GM12878 (cell line): ENCODE data around the gene AJM1. TPM values are rescaled to one million over a fixed set of nuclear protein-coding genes. Genes with fewer than 3 reads are reported as not detected.
"Not testable (repeated sequence)": the region's sequence is repeated elsewhere in the genome, so short reads cannot be mapped to it uniquely, and the experiment has no call there.

Experiments used
- ATAC-seq: fragments of 200-7000 bp; cut with Tn5 transposase; 3 replicates; pipeline ENCODE4 v1.9.1; 2020; ENCODE audit warnings: mild to moderate bottlenecking, moderate library complexity
- BruUV-seq: library from RNA; stranded (reverse); fragments of 400-500 nt; replicated peaks from 2 replicates; lab custom pipeline; 2021; lab: Mats Ljungman, UMichigan
- CTCF ChIA-PET: fragments of 300-600 bp; sonication (Branson Sonifier 250); formaldehyde crosslinking; extraction: SDS; loops from one replicate; lab custom pipeline; 2021; ENCODE audit warnings: inconsistent platforms; lab: Yijun Ruan, JAX
- POLR2A ChIA-PET: fragments of 350-600 bp; formaldehyde crosslinking; extraction: SDS; loops from one replicate; lab custom pipeline; 2021; ENCODE audit warnings: inconsistent platforms; lab: Charles Lee
- RAD21 ChIA-PET: fragments of 300-600 bp; sonication (Branson Sonifier 250); formaldehyde crosslinking; loops from one replicate; lab custom pipeline; 2023; ENCODE audit warnings: antibody characterized with exemption; ENCODE audit not compliant: unreplicated experiment; lab: Charles Lee
- SMC1A ChIA-PET: fragments of 300-600 bp; sonication (Branson Sonifier 250); formaldehyde crosslinking; loops from one replicate; lab custom pipeline; 2023; ENCODE audit not compliant: unreplicated experiment, uncharacterized antibody; lab: Charles Lee
- DNase-seq: peaks from one replicate; pipeline ENCODE4 v3.0.0-alpha.2; 2011; ENCODE audit warnings: low read depth, low spot score
- FAIRE-seq: peaks from 3 replicates; lab custom pipeline; 2011; peaks lifted over from hg19 to GRCh38; lab: Jason Lieb, UNC
- H2AFZ ChIP-seq: 2 replicates; pipeline ENCODE4 v1.6.0; 2011; ENCODE audit warnings: low read depth, low read length, control low read depth; ENCODE audit not compliant: control insufficient read depth
- H3K27ac ChIP-seq: 2 replicates; pipeline ENCODE4 v1.5.1; 2011; ENCODE audit warnings: control low read depth; ENCODE audit not compliant: control insufficient read depth, insufficient read depth
- H3K27me3 ChIP-seq, 2 experiments: replicated peaks in 1 of 2; 2 replicates each; pipeline versions ENCODE4 v1.6.0 to v1.6.1; 2011; ENCODE audit warnings: low read length in 1 of 2; ENCODE audit not compliant: control insufficient read depth in 2 of 2, insufficient read depth in 2 of 2
- H3K36me3 ChIP-seq, 2 experiments: 2 replicates each; pipeline ENCODE4 v1.5.1; 2011; ENCODE audit warnings: low read length in 1 of 2; ENCODE audit not compliant: control insufficient read depth in 2 of 2, insufficient read depth in 2 of 2
- H3K4me1 ChIP-seq: 2 replicates; pipeline ENCODE4 v1.6.1; 2011; ENCODE audit warnings: mild to moderate bottlenecking, low read length, moderate library complexity, mixed read lengths; ENCODE audit not compliant: control insufficient read depth, insufficient read depth
- H3K4me2 ChIP-seq: 2 replicates; pipeline ENCODE4 v1.6.0; 2011; ENCODE audit warnings: control low read depth; ENCODE audit not compliant: control insufficient read depth, insufficient read depth
- H3K4me3 ChIP-seq: fragments of 200-600 bp; sonication (generic); 2 replicates; pipeline ENCODE4 v1.5.1; 2016
- H3K79me2 ChIP-seq: 2 replicates; pipeline ENCODE4 v1.6.0; 2011; ENCODE audit warnings: low read length; ENCODE audit not compliant: control insufficient read depth, insufficient read depth
- H3K9ac ChIP-seq: 2 replicates; pipeline ENCODE4 v1.8.0; 2011; ENCODE audit warnings: low read length, control low read depth, mixed read lengths; ENCODE audit not compliant: control insufficient read depth, insufficient read depth
- H3K9me3 ChIP-seq: replicated peaks from 3 replicates; pipeline ENCODE4 v1.5.1; 2011; ENCODE audit warnings: mild to moderate bottlenecking, low read length; ENCODE audit not compliant: control insufficient read depth, insufficient read depth
- H4K20me1 ChIP-seq: 2 replicates; pipeline ENCODE4 v1.6.0; 2011; ENCODE audit not compliant: control insufficient read depth, insufficient read depth
- BCL11A ChIP-seq: IDR thresholded peaks from 2 replicates; pipeline ENCODE4 v1.6.1; 2011; ENCODE audit warnings: low read depth, low read length
- TBL1XR1 ChIP-seq: IDR thresholded peaks from 2 replicates; pipeline ENCODE4 v1.6.1; 2012; ENCODE audit warnings: low read depth, low read length, improper control_type of control experiment
- ZBTB4 ChIP-seq: fragments of 450-650 bp; formaldehyde crosslinking; IDR thresholded peaks from 2 replicates; pipeline ENCODE4 v1.4.0; 2022; ENCODE audit warnings: mild to moderate bottlenecking, moderate library complexity
- WGBS: methylation state at CpG from one replicate; pipeline ENCODE4 v1.1.6; 2016; ENCODE audit warnings: low lambda C conversion rate; ENCODE audit not compliant: insufficient replicate concordance, insufficient coverage; ENCODE audit errors: missing lambda C conversion rate; 5-methylcytosine and 5-hydroxymethylcytosine counted together
- in situ Hi-C: fragments of 300-500 bp; cut with MboI; formaldehyde crosslinking; loops from 9 replicates; pipeline ENCODE4 v1.14.3; 2018; ENCODE audit warnings: mixed read lengths
- intact Hi-C: fragments of 100-400 bp; cut with micrococcal nuclease; formaldehyde crosslinking; loops from one replicate; pipeline ENCODE4 v1.14.2; 2022; ENCODE audit not compliant: unreplicated experiment
- polyA plus RNA-seq, 11 experiments: library from polyadenylated mRNA; depleted of rRNA in 4 of 11; unstranded in 6 of 11; stranded (reverse) in 5 of 11; fragments of >200 nt; fragmentation: Nextera tagmentation in 4 of 11; fragmentation: Illumina TruSeq in 1 of 11; extraction: Ambion mirVana in 4 of 11; extraction: Trizol in 1 of 11; gene quantifications; 1 replicate in 1 of 11; 2 replicates in 10 of 11; pipeline versions ENCODE4 v1.2.1 to v1.2.3, GENCODE V29; 2011 to 2016; ENCODE audit warnings: inconsistent platforms in 2 of 11, missing spikeins in 2 of 11, low read depth in 1 of 11
- total RNA-seq, 4 experiments: library from RNA; depleted of rRNA in 3 of 4; stranded (reverse); fragments of >200 nt in 3 of 4; fragmentation: Illumina TruSeq in 1 of 4; extraction: Trizol in 1 of 4; gene quantifications; 2 replicates each; pipeline versions ENCODE4 v1.2.1 to v1.2.3, GENCODE V29; 2013 to 2021

Gene AJM1
- total and polyA plus RNA-seq, 10 of the 15 experiments (the other 5 are each of a cell fraction or from before 2014, with no cell fraction given): 0.06 to 2.5 (median 1.0) TPM; not detected in 2

- 0 out of 2 replicates have a peak, but pooled peaks cover 4% of the 10 kb centered on the region for H3K79me2 ChIP-seq
- in situ Hi-C loops (no loop called here), intact Hi-C loops (loop anchor here (10.0 kb wide), 1 partner anchor 82 kb away; the partner anchor contains the start of gene TRAF2)
- no peak overlapping the region for H3K4me3 ChIP-seq
- POLR2A ChIA-PET: interaction anchor here (1.2 kb wide), 1 partner anchor 13 kb away, joined by 3 read pairs; no protein-coding TSS in a partner anchor
- ATAC-seq: no peak
- FAIRE-seq: no peak
- DNase-seq: no peak
- no peak overlapping the region for H3K9ac ChIP-seq
- no TSS peak for BruUV-seq
- CTCF ChIA-PET: interaction anchor here (0.9 to 3.2 kb wide), 4 partner anchors 10 to 227 kb away, joined by 3 to 13 read pairs (median 4); no protein-coding TSS in a partner anchor
- H4K20me1 ChIP-seq: no peaks in the 10 kb centered on the region
- no peak overlapping the region for H2AFZ ChIP-seq
- no peak for TF ChIP-seq BCL11A
- TF ChIP-seq ZBTB4 (CRISPR knock-in tag): no peak
- TF ChIP-seq TBL1XR1: no peak
- no peak overlapping the region for H3K27ac ChIP-seq
- H3K27me3 ChIP-seq: no peaks in the 10 kb centered on the region
- no peaks in the 10 kb centered on the region for H3K36me3 ChIP-seq
- 52% methylated on average over 6 of the region's 6 CpGs for WGBS
- no peaks in the 10 kb centered on the region for H3K9me3 ChIP-seq
- SMC1A ChIA-PET: interaction anchor here (0.5 kb wide), 1 partner anchor 70 kb away, joined by 3 read pairs; no protein-coding TSS in a partner anchor
- RAD21 ChIA-PET: no interaction called here
- H3K4me2 ChIP-seq: no peak overlapping the region
- peaks cover 16% of the 10 kb centered on the region for H3K4me1 ChIP-seq
Measured at GRCh38 chr9:136802321-136802720, 40.0 kb upstream of the AJM1 start.

DNA sequence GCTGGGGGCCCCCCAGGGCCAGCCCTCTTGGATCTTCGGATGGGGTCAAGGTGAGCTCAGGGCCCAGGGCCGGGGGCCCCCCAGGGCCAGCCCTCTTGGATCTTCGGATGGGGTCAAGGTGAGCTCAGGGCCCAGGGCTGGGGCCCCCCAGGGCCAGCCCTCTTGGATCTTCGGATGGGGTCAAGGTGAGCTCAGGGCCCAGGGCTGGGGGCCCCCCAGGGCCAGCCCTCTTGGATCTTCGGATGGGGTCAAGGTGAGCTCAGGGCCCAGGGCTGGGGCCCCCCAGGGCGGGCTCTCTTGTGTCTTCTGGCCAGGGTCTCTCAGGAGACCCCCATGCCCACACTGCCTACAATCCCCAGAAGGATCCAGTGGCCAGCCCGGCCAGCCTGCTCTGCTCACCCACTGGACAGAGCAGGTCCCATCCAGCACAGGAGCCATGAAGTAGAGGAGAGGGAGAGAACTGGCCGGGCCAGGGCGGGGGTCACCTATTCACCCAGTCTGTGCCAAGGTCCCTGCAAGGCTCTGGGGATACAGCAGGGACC lies 39.2 kb upstream of the AJM1 start:
- H3K36me3 ChIP-seq, H2AFZ ChIP-seq, FAIRE-seq, H3K79me2 ChIP-seq, BruUV-seq, H3K9ac ChIP-seq, H3K9me3 ChIP-seq, H3K27me3 ChIP-seq, DNase-seq, RAD21 ChIA-PET, H3K27ac ChIP-seq, in situ Hi-C loops, H3K4me2 ChIP-seq, ATAC-seq, H3K4me3 ChIP-seq, H4K20me1 ChIP-seq, SMC1A ChIA-PET: not testable (repeated sequence)
- POLR2A ChIA-PET: interaction anchor here (1.1 kb wide), 1 partner anchor 11 kb away, joined by 4 read pairs; no protein-coding TSS in a partner anchor
- intact Hi-C loops: loop anchor here (10.0 kb wide), 1 partner anchor 82 kb away; the partner anchor contains the start of gene TRAF2
- H3K4me1 ChIP-seq: peaks cover 16% of the 10 kb centered on the region
- CTCF ChIA-PET: interaction anchor here (0.5 to 3.2 kb wide), 2 partner anchors 11 to 332 kb away, joined by 5 to 13 read pairs; no protein-coding TSS in a partner anchor
- WGBS: 84% methylated on average over 7 of the region's 9 CpGs
